Inflammatory macrophage (primary cell): Measurements from ENCODE around the gene FAR2.
A peak's percentile ranks its signal among the peaks of the same experiment; 100 is the strongest.
"Not testable (repeated sequence)": the region's sequence is repeated elsewhere in the genome, so short reads cannot be mapped to it uniquely, and the experiment has no call there.

ENCODE experiments used
- DNase-seq, 2 donors: peaks; one replicate each; pipeline ENCODE4 v3.0.0-alpha.2; 2020 to 2022
- total RNA-seq, 18 experiments: gene quantifications; one replicate each; lab custom pipeline; 2026; ENCODE audit warnings: mixed read lengths in 6 of 18, inconsistent platforms in 2 of 18; lab: John Stamatoyannopoulos, UW

The FAR2 gene
- total RNA-seq, result 28.2 to 103 (median 42.8) reads per million in 18 experiments

GRCh38 chr12:29148911-29149690 lies at the start of gene FAR2:
FAR2 (plus strand) TSS chr12:29149278; CDS start chr12:29270450, 121,172 bp downstream.
- DNase-seq, result peak; percentile 50 to 54

DNA sequence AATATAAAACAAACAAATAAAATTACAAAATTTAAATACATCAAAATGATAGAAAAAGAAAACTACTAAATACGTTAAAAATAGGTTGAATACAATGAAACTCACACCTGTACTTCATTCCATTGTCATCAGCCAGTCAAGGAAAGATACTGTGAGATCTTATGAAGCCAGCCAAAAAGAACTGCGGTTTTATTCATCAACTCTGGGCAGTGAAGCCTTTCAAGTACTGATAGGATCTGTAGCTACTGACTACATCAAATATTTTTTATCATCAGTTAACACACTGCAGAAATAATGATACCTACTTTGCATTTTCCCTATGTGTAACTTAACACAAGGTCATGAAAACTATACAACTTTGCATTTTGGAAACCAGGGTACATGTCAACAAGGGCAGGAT lies 46.3 kb upstream of the FAR2 start:
- DNase-seq, result no peak

DNA sequence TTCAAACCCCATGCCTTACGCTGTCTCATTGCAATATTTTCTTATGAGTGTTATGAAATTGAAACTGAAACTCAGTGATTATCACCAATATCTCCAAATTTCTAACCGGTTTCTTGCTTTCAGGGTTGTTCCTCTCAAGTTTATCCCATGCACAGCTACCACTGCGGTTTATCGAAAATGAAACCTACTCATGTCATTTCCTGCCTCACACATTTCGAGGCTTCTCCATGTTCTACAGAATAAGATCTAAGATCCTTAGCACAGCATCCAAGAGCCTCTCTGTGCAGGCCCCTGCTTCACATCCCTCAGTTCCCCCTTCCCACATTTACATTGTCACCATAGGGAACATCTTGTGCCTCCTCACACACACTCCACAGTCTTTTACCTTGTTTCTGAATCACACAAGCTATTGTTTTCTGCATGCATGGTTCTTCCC lies 45.5 kb upstream of the FAR2 start:
- peak; percentile 44 to 66 for DNase-seq

DNA sequence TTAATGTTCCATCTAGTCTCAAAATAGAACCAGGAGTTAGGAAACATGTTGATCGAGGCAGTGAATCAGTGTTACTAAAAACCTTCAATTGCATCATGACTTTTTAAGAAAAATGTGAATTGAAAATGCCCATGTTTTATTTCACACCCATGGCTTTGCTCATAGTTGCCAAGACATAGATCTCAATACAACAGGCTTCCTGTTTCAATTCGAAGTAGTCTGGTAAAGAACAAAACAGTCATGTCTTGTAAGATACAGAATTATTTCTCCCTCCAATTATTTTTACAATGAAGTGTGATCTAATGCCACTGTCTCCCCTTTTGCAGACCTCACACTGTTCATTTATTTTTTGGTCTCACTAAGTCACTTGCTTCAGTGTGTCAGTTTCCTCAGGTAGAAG lies 44.6 kb upstream of the FAR2 start:
- DNase-seq, result peak in 1 of 2 donors; percentile 41

DNA sequence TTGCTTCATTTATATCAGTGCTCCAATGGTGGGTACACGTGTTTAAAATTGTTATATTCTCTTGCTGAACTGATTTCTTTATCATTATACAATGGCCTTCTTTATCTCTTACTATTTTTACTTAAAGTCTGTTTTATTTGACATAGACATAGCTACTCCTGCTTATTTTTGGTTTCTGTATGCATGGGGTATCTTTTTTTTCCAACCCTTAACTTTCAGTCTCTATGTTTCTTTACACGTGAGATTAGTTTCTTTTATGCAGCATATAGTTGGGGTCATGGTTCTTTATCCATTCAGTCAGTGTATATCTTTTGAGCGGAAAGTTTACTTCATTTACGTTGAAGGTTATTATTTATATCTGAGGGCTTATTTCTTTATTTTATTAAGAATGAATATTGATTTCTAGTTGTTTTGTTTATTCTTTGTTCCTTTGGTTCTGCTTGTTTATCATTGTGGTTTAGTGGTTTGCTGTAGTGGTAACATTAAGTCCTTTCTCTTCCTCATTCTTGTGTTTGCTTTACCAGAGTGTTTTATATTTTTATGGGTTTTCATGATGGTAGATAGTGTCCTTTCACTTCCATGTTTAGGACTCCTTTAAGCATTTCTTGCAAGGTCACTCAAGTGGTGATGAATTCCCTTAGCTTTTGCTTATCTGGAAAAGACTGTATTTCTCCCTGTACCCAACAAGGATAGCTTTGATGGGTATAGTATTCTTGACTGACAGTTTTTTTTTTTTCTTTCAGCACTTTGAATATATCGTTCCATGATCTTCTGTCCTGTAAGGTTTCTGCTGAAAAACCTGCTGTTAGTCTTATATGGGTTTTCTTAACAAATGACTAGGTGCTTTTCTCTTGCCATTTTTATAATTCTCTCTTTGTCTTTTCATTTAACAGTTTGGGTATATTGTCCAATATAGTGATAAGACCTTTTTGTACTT lies 38.3 kb upstream of the FAR2 start:
- no peak for DNase-seq

- DNase-seq, result no peak
Observed at GRCh38 chr12:29113101-29113500, 36.0 kb upstream of the FAR2 start.

GRCh38 chr12:29116414-29116813 lies 32.7 kb upstream of the FAR2 start:
- DNase-seq, result no peak

DNA sequence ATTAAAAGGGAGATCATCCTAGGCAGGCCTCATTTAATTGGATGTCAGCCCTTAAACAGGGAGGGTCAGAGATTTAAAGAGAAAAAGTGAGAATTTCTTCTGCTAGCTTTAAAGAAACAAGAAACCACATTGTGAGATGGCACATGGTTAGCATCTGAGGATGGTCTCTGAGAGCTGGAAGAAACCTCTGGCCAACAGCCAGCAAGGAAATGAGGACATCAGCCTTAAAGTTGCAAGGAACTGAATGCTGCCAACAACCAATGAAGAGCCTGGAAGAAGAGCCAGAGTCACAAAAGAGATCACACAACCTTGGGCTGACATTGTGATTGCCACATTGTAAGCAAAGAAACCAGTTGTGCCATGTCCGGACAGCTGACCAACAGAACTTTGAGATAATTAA lies 17.5 kb upstream of the FAR2 start:
- DNase-seq, result peak; percentile 43 to 61

- no peak for DNase-seq
Observed at GRCh38 chr12:29132316-29132715, 16.8 kb upstream of the FAR2 start.

- no peak for DNase-seq
Observed at GRCh38 chr12:29133181-29133580, 15.9 kb upstream of the FAR2 start.

GRCh38 chr12:29133680-29134079 lies 15.4 kb upstream of the FAR2 start:
- no peak for DNase-seq

DNA sequence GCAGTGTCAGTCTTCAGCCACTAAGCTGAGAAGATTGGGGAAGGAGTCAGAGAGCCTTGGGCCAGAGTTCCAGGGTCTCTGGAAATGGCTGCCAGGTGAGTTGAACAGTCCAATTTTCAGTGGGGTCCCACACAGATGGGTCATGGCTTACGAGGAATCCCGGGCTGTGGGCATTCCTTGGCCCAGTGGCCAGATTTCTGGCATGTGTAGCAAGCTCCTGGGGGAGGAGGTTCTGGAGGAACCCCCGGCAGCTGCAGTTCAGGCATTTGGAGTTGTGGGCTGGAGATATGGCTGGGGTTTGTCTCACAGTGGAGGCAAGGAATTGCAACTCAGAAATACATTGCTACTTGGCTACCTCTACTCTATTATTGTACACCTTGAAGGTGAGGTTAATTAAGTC lies 10.8 kb upstream of the FAR2 start:
- DNase-seq, result not testable (repeated sequence)

- not testable (repeated sequence) for DNase-seq
Observed at GRCh38 chr12:29138855-29139254, 10.2 kb upstream of the FAR2 start.

GRCh38 chr12:29145372-29146170 lies 3.5 kb upstream of the FAR2 start:
- no peak for DNase-seq

DNA sequence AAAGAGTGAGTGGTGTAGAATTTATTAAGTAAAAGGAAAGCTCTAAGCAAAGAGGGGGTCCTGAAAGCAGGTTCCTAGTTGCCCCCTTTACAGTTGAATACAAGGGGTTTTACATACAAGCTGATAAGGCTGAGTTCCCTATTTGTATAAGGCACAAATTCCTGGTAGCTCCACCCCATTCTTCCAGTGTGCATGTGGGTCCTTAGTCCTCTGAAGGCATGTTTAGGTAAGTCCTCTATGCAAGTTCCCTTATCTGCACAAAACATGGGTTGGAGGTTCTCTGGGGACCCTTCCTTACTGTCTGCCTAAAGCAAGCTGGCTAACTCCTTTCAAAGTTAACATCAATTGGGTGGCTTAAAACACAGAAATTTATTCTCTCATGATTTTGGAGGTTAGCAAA lies 2.9 kb upstream of the FAR2 start:
- DNase-seq, result no peak

DNA sequence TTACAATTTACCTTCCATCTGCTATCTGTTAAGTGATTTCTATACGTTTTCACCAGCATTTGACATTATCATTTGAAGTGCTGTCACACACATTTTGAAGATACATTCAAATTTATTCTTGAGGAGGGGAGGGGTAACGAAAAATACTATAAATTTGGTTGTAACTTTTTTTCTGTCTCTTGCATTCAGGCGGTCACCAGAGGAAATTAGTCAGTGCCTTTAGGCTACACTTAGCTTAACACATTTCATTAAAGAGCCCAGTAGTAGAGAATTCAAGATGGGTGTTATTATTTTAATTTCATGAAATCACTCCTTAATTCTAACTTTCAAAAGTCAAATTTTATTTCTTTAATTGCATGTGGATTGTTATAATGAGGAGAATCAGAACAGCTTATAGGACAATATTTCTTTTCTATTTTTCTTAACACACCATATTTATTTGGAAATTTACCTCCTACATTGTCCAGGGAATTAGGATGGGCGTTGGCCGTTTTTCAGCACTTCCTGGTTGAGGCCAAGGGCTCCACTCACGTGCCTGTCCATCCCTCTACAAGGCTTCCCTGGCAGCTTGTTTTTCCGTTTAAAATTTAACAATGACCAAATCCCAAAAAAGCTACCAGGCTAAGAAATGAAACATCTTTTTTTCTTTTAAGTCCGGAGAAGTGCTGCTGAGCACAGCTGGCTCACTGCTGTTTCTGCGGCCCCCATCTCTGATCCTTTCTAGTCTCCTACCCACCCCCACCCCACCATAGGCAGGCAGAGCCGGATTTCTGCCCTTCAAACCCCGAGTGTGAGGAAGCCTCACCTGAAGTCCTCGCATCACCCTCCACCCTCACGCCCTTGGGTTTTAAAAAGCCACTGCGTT lies 1.1 kb upstream of the FAR2 start:
- DNase-seq, result peak; percentile 43 to 47

- DNase-seq, result peak in 1 of 2 donors; percentile 29
Observed at GRCh38 chr12:29148596-29148910, 525 bp upstream of the FAR2 start.

DNA sequence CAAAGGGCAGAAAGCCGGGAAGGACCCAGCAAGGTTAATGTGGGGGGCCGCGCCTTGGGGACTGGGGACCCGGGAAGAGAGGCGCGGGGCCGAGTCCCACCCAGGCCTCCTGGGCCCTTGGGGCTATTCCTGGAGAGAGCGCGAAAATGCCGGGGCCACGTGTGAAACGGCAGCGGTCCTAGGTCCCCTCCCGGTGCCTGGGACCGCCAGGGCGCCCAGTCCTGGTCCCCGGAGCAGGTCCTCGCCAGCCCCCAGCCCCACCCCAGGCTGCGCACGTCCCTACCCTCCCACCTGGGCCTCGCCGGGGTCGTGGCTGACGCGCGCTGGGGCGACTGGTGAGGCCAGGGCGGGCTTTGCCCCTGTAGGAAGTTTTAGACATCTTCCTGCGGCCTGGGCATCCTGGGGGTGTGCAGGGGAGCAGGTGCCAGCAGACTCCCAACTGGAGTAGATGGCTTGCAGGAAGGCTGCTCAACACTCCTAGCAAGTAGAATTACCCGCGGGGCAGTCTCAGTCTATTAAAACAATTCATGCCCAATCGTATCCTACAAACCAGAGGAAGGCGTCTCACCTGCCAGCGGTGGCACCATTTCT lies 708 bp downstream of the FAR2 start:
- DNase-seq, result no peak

DNA sequence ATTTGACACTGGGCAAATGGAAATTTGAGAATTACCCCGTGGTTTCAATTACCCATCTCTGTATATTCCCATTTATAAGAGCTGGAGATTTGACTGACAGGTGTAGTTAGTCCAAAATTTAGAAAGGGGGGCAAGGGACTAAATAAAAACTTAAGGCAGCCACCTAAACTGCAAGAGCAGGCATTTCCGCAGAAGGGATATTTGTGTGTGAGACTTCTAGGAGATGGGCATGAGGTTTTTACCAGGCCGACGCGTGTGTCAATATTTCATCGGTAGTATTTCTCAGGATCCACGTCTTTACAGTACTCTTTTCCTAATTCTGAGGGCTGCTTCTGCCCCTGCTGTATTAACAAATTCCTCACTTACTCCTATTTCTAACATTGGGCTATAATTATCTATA lies 1.4 kb downstream of the FAR2 start:
- DNase-seq, result no peak

- DNase-seq, result peak; percentile 27 to 57
Observed at GRCh38 chr12:29152223-29152868, 3.3 kb downstream of the FAR2 start.
